SU-DHL-6 (cell line): ENCODE results near the gene TBC1D8.

ENCODE experiments used
- H2AFZ ChIP-seq: fragments of 200-600 bp; sonication (generic); 2 replicates; pipeline ENCODE4 v1.6.1; 2014; ENCODE audit warnings: low read depth, mild to moderate bottlenecking, moderate library complexity, mixed read lengths, antibody characterized with exemption, low read length; ENCODE audit not compliant: severe bottlenecking
- H3F3A ChIP-seq: fragments of 200-600 bp; shearing (Covaris generic); 2 replicates; pipeline ENCODE4 v1.6.0; 2016; ENCODE audit warnings: antibody characterized with exemption, mild to moderate bottlenecking; ENCODE audit not compliant: insufficient read depth
- H3K27ac ChIP-seq: fragments of 200-600 bp; sonication (generic); 2 replicates; pipeline ENCODE4 v1.5.1; 2016; ENCODE audit warnings: low read depth, mild to moderate bottlenecking, low read length, moderate library complexity, mixed read lengths
- H3K27me3 ChIP-seq: fragments of 200-600 bp; sonication (generic), shearing (Covaris generic); 2 replicates; pipeline ENCODE4 v1.6.0; 2014; ENCODE audit warnings: mild to moderate bottlenecking, low read length
- H3K36me3 ChIP-seq: fragments of 200-600 bp; sonication (generic); 2 replicates; pipeline ENCODE4 v1.6.1; 2014; ENCODE audit warnings: mild to moderate bottlenecking, low read length, mixed read lengths
- H3K4me2 ChIP-seq: fragments of 300-600, 200-600 bp; shearing (Covaris generic), sonication (generic); 2 replicates; pipeline ENCODE4 v1.6.0; 2014; ENCODE audit warnings: low read length, low read depth, mild to moderate bottlenecking; ENCODE audit not compliant: poor library complexity, severe bottlenecking
- H3K4me3 ChIP-seq: fragments of 200-600 bp; sonication (generic); 2 replicates; pipeline ENCODE4 v1.5.1; 2014; ENCODE audit warnings: antibody characterized with exemption, low read length, mild to moderate bottlenecking, mixed read lengths; ENCODE audit not compliant: insufficient read depth, poor library complexity, severe bottlenecking
- H3K79me2 ChIP-seq: fragments of 200-600 bp; sonication (generic); 2 replicates; pipeline ENCODE4 v1.6.1; 2014; ENCODE audit warnings: mild to moderate bottlenecking, low read length, moderate library complexity; ENCODE audit not compliant: insufficient read depth
- H3K9ac ChIP-seq: fragments of 200-600 bp; sonication (generic); 2 replicates; pipeline ENCODE4 v1.7.0; 2014; ENCODE audit warnings: mild to moderate bottlenecking, low read length
- H3K9me2 ChIP-seq: fragments of 200-600 bp; sonication (generic); replicated peaks from 2 replicates; pipeline ENCODE4 v1.6.1; 2014; ENCODE audit warnings: low read length; ENCODE audit not compliant: insufficient read depth
- H3K9me3 ChIP-seq: fragments of 200-600 bp; sonication (generic); 2 replicates; pipeline ENCODE4 v1.6.1; 2014; ENCODE audit warnings: low read length, mixed read lengths; ENCODE audit not compliant: insufficient read depth
- H4K20me1 ChIP-seq: fragments of 200-600 bp; sonication (generic); 2 replicates; pipeline ENCODE4 v1.6.1; 2014; ENCODE audit warnings: low read depth, mild to moderate bottlenecking, antibody characterized with exemption, low read length, moderate library complexity, mixed read lengths
- CTCF ChIP-seq: fragments of 200-600 bp; sonication (generic); IDR thresholded peaks from one replicate; pipeline ENCODE4 v1.5.1; 2017; ENCODE audit warnings: antibody characterized with exemption, mild to moderate bottlenecking, low read length, moderate library complexity; ENCODE audit not compliant: insufficient read depth, poor library complexity, severe bottlenecking
- EZH2phosphoT487 ChIP-seq: fragments of 200-600 bp; sonication (generic), shearing (Covaris generic); conservative IDR thresholded peaks from 2 replicates; pipeline ENCODE4 v1.6.1; 2018; ENCODE audit warnings: mild to moderate bottlenecking, antibody characterized with exemption, low read length, moderate library complexity, mixed read lengths

The TBC1D8 gene

GRCh38 chr2:100974712-100975520, 176.3 kb downstream of the TBC1D8 start:
- Histone ChIP-seq H3F3A (no peaks in the 10 kb centered on the region), H3K4me3 (no peak overlapping the region), H3K79me2 (no peaks in the 10 kb centered on the region), H3K27ac (no peak overlapping the region), H3K27me3 (no peaks in the 10 kb centered on the region), H3K9ac (no peak overlapping the region), H3K4me2 (no peak overlapping the region), H2AFZ (no peak overlapping the region), H3K36me3 (no peaks in the 10 kb centered on the region), H3K9me2 (no peaks in the 10 kb centered on the region), H4K20me1 (no peaks in the 10 kb centered on the region), H3K9me3 (no peaks in the 10 kb centered on the region)
- no peak for TF ChIP-seq EZH2phosphoT487
- no peak for TF ChIP-seq CTCF

- Histone ChIP-seq H3K27ac (no peak overlapping the region), H3K27me3 (no peaks in the 10 kb centered on the region), H3K4me2 (no peak overlapping the region), H2AFZ (no peak overlapping the region), H3K79me2 (no peaks in the 10 kb centered on the region), H3K4me3 (no peak overlapping the region), H3K36me3 (no peaks in the 10 kb centered on the region), H3K9me2 (no peaks in the 10 kb centered on the region), H3F3A (no peaks in the 10 kb centered on the region), H3K9ac (no peak overlapping the region), H3K9me3 (no peaks in the 10 kb centered on the region), H4K20me1 (no peaks in the 10 kb centered on the region)
- TF ChIP-seq EZH2phosphoT487 = no peak
- no peak for TF ChIP-seq CTCF
These were observed 178.7 kb downstream of the TBC1D8 start for GRCh38 chr2:100972452-100972851.

GRCh38 chr2:100971221-100971620, 180.0 kb downstream of the TBC1D8 start:
- no peak for TF ChIP-seq CTCF
- TF ChIP-seq EZH2phosphoT487 = no peak
- no peaks in the 10 kb centered on the region for H3K36me3 ChIP-seq
- H2AFZ ChIP-seq = no peak overlapping the region
- H3K9me3 ChIP-seq = no peaks in the 10 kb centered on the region
- H3K4me3 ChIP-seq = no peak overlapping the region
- H3K27me3 ChIP-seq = no peaks in the 10 kb centered on the region
- no peak overlapping the region for H3K27ac ChIP-seq
- no peaks in the 10 kb centered on the region for H3F3A ChIP-seq
- H3K4me2 ChIP-seq = no peak overlapping the region
- H3K9me2 ChIP-seq = no peaks in the 10 kb centered on the region
- no peak overlapping the region for H3K9ac ChIP-seq
- H4K20me1 ChIP-seq = no peaks in the 10 kb centered on the region
- H3K79me2 ChIP-seq = no peaks in the 10 kb centered on the region
